NCI-H1417 (cell line): ENCODE results near the gene TFAP2B.

Experiments used
- DNase-seq, 3 experiments: peaks; one replicate each; lab custom pipeline; 2025; lab: John Stamatoyannopoulos, UW

Gene TFAP2B

DNA sequence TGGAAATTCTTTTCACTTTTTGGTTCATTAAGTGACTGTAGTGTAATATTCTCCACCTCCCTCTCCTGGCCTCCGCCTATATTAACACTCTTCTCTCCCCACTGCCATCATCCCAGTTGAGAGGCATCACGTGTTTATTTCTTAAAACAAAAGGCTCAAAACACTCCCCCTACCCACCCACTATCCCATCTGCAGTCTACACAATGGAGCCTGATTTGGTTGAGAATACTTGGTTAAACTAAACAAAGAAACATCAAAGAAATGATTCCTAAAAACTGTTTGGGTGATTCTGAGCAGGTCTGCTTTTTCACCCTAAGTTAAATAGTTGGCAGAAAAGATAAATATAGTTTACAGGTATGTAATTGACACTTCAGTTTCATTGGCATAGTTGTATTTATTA, 5.9 kb downstream of the TFAP2B start:
- peak in 1 of 3 experiments; percentile 46 for DNase-seq

DNA sequence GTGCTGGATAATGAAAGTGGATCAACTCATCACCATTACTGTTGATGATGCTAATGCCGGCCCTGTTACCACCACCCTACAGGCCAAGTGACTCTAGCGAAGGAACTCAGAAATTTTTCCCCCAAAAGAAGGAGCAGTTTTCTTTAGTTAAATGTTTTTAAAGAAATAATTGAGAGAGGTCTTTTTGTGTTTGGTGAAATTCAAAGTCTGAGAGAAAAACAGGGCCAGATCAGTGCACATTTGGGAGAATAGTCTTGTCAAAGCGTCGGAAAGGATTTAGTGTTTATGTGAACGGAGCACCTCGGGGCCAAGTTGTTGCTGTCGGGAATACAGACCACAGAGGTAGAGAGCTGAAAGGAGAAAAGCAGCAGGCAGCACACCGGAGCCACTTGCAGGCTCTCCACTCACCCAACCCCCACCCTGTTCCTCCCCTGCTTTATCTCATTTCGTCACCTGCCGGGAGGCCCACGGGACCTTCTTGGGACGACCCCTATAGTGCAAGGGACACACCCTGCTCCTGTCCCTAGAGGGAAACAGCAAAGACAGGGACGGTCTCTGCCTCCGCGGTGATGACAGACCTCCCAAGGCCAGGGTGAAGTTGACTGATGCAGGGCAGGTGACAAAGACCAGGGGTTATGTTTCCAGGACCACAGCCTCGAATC, 6.8 kb downstream of the TFAP2B start:
- DNase-seq = peak in 1 of 3 experiments; percentile 72

DNA sequence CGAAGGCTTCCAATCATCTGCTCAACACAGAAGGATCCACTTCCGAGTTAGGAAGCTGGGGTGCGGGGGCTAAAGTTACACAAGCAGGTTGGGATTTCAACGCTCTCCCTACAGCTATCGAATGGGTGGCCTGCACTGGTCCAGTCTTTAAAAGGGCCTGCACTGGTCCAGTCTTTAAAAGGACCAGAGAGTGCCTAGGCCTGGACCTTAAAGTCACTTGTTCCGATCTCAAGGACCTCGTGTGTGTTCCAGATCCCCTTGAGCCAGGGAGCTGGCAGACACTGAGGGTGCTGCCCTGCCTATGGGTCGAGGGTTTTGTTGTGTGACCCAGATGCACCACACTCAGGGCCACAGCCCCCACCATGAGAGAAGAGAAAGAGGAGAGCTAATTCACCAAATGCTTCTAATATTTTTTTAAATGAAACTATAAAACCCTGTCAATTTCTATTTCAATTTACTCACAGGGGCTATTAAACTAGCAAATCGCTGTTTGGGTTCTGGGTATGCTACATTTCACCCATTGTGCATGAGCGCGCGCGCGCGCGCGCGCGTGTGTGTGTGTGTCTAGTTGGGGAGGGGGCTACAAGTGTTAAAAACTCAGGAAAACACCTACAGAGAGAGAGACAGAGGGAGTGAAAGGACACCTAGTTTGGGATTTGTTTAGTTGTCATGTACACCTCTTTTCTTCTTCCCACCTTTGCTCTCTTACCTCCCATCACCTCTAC, 7.5 kb downstream of the TFAP2B start:
- DNase-seq = peak in 2 of 3 experiments; percentile 66 to 78

DNA sequence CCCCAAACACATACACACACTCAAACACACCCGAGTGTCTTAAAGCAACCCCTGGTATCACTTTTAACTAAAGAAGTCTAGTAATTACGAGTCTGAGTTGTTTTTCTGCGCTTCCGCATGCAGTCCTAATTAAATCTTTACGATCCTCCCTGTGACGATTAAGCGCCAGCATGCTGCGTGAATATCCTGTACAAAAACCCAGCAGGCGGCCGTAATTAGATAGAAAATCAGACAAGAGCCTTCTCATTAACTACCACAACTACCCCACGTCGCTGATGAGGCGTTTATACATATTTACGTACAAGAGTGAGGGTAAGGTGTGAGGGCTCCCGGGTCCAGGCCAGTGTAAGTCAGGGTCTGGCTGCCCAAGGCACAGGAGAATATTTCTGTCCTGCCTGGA, 8.1 kb downstream of the TFAP2B start:
- peak in 2 of 3 experiments; percentile 89 to 98 for DNase-seq

DNA sequence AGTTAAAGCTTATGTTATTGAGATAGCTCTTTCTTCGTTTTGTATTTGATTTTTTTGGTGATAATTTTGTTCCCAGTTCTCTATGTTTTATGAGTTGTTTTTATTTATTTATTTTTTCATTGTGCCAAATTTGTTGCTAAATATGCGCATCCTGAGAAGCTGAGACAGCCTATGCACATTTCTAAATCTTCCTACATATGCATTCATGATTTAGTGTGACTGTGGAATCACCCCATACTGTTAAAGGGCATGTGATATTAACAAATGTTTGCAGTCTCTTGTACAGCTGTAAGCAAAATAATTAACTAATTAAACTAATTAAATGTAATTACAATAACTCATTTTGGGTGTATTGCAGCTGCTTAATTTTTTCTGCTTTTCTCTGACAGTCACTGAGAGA, 10.4 kb downstream of the TFAP2B start:
- no peak for DNase-seq

DNA sequence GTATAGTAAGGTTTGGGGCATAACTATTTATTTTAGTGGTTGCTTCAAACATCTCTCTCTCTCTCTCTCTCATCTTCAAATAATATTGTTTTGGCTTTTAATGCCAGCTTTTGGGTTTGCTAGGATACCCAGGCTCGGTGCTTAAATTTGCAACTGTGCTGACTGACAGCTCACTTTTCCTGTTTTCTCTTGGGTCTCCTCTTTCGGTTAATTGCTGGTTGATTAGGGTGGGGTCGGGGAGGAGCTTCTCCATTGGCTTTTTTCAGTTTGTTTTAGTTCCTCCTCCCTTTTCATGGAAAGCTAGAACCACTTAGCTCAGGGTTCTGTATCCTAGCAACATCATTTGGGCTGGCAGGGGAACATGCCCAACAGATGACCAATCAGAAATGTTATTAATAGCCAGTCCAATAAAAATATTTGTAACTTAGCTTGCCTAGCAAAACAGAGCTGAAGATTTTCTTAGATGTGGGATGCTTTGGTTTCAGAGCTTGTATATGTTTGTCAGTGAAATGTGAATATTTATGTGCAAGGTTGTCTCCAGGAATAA, 11.3 kb downstream of the TFAP2B start:
- DNase-seq = peak in 2 of 3 experiments; percentile 75 to 94

DNA sequence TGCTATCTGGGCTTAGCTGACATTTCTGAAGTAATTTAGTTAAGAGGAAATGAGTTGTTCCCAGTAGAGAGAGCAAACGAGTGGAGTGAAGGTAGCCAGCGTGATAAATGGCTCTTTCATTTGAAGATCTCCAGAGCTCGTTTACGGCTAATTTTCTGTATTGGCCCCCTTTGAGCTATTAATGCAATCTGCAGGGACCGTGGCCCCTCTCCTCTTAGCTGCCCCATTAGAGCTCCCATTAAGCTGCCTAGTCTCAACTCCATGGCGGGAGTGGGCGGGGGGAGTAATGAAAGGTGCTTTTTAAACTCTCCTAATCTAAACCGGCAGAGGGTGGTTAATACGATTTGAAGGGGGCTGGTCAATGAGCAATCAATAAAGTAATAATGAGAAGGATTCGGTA, 12.5 kb downstream of the TFAP2B start:
- peak in 2 of 3 experiments; percentile 46 to 71 for DNase-seq

DNA sequence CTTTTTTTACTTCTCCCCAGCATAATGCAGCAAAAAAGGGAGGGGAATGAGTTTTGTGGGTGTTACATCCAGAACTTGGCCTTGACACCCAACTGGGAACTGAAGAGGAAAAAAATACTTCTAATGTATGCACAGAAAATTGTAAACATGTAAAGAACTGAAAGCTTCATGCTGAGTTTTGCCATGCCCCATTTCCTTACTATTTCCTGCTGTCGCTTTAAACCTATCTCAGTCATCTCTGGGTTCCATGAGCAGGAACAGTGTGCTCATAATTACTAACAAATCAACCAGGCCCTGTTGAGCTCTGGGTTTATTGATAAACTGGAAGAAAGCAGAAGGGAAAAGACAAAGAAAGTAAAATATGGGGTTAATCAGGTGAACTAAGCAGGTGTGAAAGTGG, 14.2 kb downstream of the TFAP2B start:
- DNase-seq = no peak

DNA sequence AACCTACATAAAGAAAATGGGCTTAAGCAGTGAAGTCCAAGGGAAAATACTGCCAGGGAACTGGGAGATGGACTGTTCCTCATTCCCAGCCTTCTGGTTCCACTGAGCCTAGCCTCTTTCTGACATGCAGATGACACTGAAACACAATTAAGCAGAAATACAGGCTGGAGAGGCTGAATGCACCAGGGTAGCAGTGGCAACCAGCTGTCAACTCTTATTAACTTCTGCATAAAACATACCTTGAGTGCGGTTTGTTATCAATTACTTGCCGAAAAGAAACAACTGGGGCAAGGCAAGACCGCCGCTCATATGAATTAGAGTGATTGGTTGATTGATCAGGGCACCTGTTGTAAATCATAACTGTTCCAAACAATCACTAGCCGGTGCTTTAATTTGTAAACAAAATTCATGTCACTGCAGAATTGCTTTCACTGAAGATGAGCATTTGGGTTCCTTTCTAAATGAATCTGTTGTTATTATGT, 16.3 kb downstream of the TFAP2B start:
- no peak for DNase-seq

DNA sequence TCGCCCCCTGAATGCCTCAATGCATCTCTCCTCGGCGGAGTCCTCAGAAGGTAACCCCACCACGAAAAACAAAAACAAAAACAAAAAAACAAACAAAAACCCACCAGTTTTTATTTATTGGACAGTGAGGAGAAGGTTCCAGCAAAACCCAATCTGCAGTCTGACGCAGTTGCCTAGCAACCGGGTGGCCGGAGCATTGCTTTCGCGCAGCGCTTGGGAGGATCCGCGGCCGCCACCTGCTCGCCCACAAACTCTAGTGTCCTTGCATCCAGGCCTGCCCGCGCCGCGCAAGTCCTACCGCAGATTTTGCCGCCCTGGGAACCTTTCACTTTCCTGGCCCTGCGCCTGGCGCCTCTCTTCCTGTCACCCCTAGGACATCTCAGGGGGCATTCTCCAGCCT, 17.6 kb downstream of the TFAP2B start:
- DNase-seq = no peak

DNA sequence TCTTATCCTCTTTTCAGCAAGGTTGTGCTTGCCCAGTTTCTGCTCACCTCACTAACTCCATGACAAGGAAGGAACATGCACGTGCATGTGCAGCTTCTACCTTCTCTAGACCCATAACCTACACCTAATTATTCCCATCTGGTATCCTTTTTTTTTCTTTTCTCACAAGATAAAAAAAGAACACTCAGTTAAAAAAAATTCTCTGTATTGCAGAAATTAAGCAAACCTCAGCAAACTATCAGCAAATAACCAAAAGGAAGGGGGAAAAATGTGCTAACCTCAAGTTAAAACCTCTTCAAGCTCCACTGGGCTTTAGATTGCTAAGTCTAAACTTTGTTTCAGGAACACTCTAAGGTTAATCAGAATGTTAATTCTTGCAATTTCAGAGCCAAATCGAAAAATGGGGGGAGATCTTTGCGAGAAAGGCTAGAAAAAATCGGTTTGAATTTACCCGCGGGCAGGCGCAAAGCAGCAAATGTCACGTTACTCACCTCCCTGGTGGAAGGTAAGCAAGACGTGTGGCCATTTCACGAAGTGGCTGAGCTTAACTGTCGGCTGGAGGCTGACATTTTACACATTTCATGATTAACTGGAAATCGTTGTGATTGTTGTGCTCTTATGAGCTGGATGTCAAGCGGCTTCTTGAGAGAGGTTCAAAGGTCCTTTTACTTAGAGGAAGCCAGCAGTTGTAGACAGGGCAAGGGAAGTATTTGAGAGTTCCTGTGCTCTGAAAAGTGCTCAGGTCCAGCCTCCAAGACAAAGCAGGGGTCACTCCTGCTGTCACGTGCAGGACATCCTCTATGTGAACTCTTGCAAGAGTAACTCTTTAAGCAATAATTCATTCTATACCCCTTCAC, 19.1 kb downstream of the TFAP2B start:
- no peak for DNase-seq

DNA sequence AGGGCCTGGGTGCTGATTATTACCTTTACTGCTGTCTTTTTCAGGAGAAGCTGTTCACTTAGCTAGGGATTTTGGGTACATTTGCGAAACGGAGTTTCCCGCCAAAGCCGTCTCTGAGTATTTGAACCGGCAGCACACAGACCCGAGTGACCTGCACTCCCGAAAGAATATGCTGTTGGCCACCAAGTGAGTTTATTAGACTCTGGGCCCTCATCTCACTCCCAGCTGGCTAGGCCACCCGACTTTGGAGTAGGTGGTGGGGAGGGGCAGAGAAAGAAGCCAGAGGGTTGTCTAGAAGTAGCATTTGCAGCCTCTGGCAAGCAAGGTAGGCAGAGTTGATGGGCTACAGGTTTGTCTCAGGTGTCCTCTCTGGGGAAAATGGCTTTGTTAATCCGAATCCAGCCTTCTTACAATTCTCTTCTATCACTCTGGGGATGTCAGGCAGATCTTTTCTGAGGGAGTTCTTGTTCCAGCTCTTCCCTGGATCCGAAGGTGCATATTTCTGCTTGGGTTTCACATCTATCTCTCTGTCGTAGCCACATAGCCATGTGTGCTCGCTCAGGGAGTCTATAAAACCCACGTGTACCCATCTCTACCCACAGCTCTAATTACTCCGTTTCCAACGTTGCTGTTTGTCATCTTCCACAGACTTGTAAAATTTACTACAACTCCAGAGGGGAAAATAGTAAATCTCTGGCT, 21.6 kb downstream of the TFAP2B start:
- DNase-seq = no peak

DNA sequence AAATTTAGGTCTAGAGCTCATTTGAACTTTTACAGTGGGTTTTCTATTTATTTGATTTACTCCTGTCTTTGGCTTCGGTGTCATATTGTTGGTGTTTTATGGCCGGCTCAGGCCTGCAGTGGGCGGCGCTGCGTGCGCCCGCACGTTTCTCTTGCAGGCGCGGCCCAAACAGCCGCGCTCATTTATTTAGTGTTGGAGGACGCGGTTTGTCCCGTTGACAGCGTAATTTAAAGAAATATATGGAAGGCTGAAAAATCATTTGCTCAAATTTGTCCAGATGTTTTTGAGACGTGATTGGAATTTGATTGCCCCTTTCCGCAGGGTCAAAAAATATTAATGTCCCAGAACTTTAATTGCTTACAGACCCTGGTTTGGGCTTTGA, 22.1 kb downstream of the TFAP2B start:
- DNase-seq = no peak

DNA sequence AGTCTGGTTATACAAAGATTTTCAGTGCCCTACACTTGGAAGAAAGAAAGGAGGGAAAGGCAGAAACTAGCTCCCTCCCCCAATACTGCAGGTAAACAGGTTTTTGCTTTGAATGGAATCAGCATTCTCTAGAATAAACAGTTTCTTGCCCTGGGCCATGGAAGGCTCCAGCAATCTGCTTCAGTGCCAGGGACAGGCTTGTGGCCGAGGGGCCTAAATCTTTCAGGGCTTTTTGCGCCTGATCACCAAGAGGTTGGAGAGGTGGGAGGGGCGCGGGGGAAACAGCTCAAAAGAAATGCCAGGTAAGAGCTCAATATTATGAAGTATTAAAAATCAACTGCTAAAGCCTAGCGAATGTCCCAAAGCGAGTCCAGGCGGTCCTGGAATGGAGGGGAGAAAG, 23.8 kb downstream of the TFAP2B start:
- no peak for DNase-seq

DNA sequence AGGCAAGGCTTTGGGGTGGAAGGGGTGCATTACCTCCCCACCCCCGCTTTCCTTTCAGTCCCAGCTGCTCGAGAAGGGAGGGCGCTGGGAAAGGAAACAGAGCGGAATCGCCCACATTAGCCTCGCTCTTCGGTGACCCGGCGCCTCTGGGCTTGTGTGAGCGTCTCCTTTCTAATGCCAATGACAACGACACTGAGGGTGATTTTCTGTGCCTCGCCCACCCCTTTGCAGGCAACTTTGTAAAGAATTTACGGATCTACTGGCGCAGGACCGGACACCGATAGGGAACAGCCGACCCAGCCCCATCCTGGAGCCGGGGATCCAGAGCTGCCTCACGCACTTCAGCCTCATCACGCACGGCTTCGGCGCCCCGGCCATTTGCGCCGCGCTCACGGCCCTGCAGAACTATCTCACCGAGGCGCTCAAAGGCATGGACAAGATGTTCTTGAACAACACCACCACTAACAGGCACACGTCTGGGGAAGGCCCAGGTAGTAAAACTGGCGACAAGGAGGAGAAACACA, 24.3 kb downstream of the TFAP2B start:
- DNase-seq = no peak

DNA sequence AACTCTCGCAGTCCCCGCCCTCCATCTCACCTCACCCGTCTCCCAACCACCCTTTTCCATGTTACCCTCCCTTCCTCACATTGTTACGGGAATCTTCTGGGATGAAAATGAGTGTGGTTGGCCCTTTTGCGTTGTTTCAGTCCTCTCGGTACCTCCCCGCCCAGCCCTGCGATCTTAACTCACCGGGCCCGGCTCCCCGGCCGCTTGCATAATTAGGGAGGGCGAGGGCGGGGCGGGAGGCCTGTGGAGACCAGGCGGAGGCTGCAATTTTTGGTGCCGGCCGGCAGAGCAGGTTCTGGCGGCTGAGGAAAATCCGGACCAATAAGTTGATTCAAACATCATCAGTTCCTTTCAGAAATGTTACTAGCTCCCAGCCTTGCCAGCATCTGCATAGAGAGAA, 25.2 kb downstream of the TFAP2B start:
- no peak for DNase-seq

DNA sequence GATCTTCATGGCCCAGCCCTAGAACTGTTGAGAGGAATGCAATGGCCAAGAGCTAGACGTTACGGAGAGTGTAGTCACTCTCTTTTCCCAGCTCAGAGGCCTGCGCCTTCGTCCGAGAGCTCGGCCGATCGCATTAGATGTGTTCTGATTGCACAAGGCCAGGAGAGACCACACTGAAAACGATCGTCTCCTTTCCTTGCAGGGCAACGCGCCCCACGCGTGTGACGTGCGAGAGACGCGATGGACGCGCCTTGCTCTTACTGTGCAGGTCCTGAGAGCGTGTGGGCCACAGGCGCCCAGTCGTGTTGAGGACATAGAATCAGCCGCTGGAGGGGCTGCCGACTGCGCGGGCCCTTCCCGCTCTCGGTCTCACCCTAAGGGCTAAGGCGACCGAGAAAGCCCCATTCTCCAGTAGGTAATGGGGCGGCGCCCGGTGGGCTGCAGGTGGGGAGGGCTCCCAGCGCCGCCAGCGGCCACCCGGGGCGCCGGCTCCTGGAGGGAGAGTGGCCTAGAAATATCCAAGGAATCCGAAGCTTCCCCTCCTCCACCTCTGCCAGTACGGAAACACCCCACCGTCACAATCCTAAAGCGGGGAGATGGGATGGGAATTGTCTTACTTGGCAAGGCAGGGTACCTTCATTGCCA, 26.9 kb downstream of the TFAP2B start:
- DNase-seq = no peak

DNA sequence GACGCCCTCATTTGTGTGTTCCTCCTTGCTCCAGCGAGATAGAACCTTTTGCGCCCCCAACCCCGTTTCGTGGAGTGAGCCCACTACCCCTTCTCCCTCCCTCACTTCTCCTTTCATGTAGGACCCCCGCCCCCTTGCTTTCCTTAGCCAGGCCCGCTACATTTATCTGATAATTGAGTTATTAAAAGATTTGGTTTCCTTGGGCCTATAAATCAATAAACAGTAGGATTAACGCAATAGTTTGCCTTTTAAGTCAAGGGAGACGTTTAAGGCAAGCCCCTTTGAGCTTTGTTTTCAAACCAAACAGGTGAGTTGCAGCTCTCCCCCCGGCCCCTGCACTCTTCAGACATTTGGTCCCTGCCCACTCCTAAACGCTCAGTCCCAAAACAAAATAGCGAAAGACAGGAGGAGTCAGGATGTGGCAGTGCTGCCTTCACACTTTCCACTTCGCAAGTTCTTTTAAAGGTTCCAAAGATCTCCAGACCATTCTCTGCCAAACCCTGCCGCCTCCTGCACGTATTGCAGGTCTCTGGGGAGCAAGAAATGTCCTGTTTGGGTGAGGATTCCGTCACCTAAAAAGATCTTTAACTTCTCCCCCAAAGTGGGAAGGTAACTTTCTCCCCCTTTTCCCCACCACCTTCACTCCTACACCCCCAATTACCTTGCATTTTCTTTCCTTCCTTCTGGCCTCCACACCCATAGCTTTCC, 27.6 kb downstream of the TFAP2B start:
- DNase-seq = no peak

DNA sequence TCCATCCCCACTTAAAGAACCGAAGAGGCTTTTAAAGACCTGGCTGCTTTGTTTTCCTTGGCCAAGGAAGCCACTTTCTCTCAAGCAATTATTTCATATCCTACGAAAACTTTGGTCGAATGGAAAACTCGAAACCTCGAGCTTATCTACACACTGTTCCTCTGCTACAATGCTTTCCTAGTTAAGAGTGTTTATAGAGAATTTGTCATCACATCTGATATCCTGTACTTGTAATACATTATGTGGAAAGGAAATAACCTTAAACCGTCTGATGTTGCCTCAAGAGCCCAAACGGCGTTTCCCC, 28.1 kb downstream of the TFAP2B start:
- DNase-seq = no peak

DNA sequence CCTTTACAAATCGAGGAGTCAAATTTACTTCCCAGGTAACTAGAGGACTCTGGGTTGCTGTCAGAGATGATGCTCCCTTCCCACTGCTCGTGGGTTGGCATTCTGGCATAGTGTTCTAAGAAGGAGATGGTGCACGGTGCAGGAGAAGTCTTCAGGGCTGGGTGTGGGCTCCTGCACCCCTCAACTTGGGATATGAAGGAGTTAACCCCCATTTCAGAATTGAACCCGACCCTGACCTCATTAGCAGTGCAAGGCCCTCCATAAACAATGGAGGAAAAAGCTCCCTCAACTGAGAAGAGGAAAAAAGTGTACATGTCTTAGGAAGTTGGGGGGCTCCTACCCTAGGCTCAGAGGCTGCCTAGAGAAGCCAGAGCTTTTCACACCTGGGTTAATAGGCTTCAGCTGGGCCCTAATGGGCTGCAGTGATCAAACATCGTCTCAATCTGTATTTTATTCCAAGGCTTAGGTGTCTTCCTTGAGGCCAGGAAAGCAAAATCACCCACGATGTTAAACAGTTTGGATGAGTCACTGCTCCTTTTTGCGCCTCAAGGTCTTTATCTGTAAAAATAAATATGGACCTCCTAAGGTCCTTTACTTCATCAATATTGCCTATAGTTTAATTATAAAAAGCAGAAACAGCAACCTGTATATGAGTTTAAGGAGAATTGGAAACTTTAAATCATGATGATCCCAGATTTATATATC, 29.4 kb downstream of the TFAP2B start:
- peak in 1 of 3 experiments; percentile 45 for DNase-seq
